WTC11 (cell line): ENCODE results near the gene ADGRV1. TPM values are rescaled to one million over a fixed set of nuclear protein-coding genes. Genes with fewer than 3 reads are reported as not detected.

Experiments used
- ATAC-seq: fragments of 200-7000 bp; cut with Tn5 transposase; 2 replicates; pipeline ENCODE4 v1.10.0; 2021; ENCODE audit warnings: mild to moderate bottlenecking, moderate library complexity
- CTCF ChIA-PET: fragments of 300-600 bp; sonication (Branson Sonifier 250); formaldehyde crosslinking; loops from one replicate; lab custom pipeline; 2021; ENCODE audit warnings: antibody characterized with exemption; lab: Charles Lee
- POLR2A ChIA-PET: fragments of 350-600 bp; sonication (Branson Sonifier 250); formaldehyde crosslinking; loops from one replicate; lab custom pipeline; 2021; ENCODE audit warnings: antibody characterized with exemption; lab: Charles Lee
- DNase-seq: peaks from one replicate; pipeline ENCODE4 v3.0.0; 2021; ENCODE audit warnings: low spot score
- H3K27ac Mint-ChIP-seq: 2 replicates; pipeline ENCODE4 v1.8.0; 2021; ENCODE audit warnings: mixed read lengths
- H3K27me3 Mint-ChIP-seq: 2 replicates; pipeline ENCODE4 v1.8.0; 2021; ENCODE audit warnings: low read depth, mild to moderate bottlenecking, moderate library complexity, mixed read lengths
- H3K36me3 Mint-ChIP-seq: 2 replicates; pipeline ENCODE4 v1.8.0; 2021; ENCODE audit warnings: mixed read lengths
- H3K4me1 Mint-ChIP-seq: 2 replicates; pipeline ENCODE4 v1.8.0; 2022; ENCODE audit warnings: mixed read lengths
- H3K4me3 Mint-ChIP-seq: 2 replicates; pipeline ENCODE4 v1.8.0; 2021; ENCODE audit warnings: mild to moderate bottlenecking, moderate library complexity, mixed read lengths
- H3K9me3 Mint-ChIP-seq: 2 replicates; pipeline ENCODE4 v1.8.0; 2021; ENCODE audit warnings: mixed read lengths
- CREM ChIP-seq: sonication (generic); formaldehyde crosslinking; IDR thresholded peaks from 2 replicates; pipeline ENCODE4 v1.8.1; 2022; ENCODE audit warnings: mild to moderate bottlenecking, missing genetic modification reagents, moderate library complexity
- CTCF ChIP-seq: fragments of 200-600 bp; IDR thresholded peaks from 2 replicates; pipeline ENCODE4 v1.8.0; 2022; ENCODE audit warnings: antibody characterized with exemption
- ETV6 ChIP-seq: sonication (generic); formaldehyde crosslinking; IDR thresholded peaks from 2 replicates; pipeline ENCODE4 v1.8.1; 2022; ENCODE audit warnings: mild to moderate bottlenecking, missing genetic modification reagents
- IRF2 ChIP-seq: sonication (generic); formaldehyde crosslinking; IDR thresholded peaks from 2 replicates; pipeline ENCODE4 v1.8.0; 2022; ENCODE audit warnings: low read depth, missing genetic modification reagents, borderline replicate concordance
- MYBL2 ChIP-seq: sonication (generic); formaldehyde crosslinking; IDR thresholded peaks from 2 replicates; pipeline ENCODE4 v1.8.1; 2023; ENCODE audit warnings: mild to moderate bottlenecking, moderate library complexity, missing genetic modification reagents
- PRDM15 ChIP-seq: sonication (generic); formaldehyde crosslinking; IDR thresholded peaks from 2 replicates; pipeline ENCODE4 v1.8.0; 2022; ENCODE audit warnings: missing genetic modification reagents
- SOX15 ChIP-seq: fragments of 250-450 bp; sonication (Bioruptor Pico); IDR thresholded peaks from 2 replicates; pipeline ENCODE4 v1.9.0; 2021; ENCODE audit warnings: mild to moderate bottlenecking
- SP1 ChIP-seq: sonication (generic); formaldehyde crosslinking; conservative IDR thresholded peaks from 2 replicates; pipeline ENCODE4 v1.8.1; 2022; ENCODE audit warnings: missing genetic modification reagents
- ZBTB43 ChIP-seq: sonication (generic); formaldehyde crosslinking; IDR thresholded peaks from 2 replicates; pipeline ENCODE4 v1.8.1; 2023; ENCODE audit warnings: mild to moderate bottlenecking, missing genetic modification reagents
- ZNF121 ChIP-seq: sonication (generic); formaldehyde crosslinking; IDR thresholded peaks from 2 replicates; pipeline ENCODE4 v1.8.0; 2023; ENCODE audit warnings: missing genetic modification reagents
- ZNF138 ChIP-seq: sonication (generic); formaldehyde crosslinking; conservative IDR thresholded peaks from 2 replicates; pipeline ENCODE4 v1.8.1; 2022; ENCODE audit warnings: mild to moderate bottlenecking, moderate library complexity, missing genetic modification reagents
- ZNF219 ChIP-seq: sonication (generic); formaldehyde crosslinking; IDR thresholded peaks from 2 replicates; pipeline ENCODE4 v1.8.0; 2023; ENCODE audit warnings: missing genetic modification reagents, mild to moderate bottlenecking, borderline replicate concordance
- ZNF232 ChIP-seq: sonication (generic); formaldehyde crosslinking; IDR thresholded peaks from 2 replicates; pipeline ENCODE4 v1.8.0; 2022; ENCODE audit warnings: mild to moderate bottlenecking, missing genetic modification reagents
- ZNF512 ChIP-seq: sonication (generic); formaldehyde crosslinking; IDR thresholded peaks from 2 replicates; pipeline ENCODE4 v1.8.1; 2022; ENCODE audit warnings: missing genetic modification reagents, borderline replicate concordance
- total RNA-seq: library from RNA; stranded (reverse); gene quantifications from 3 replicates; pipeline ENCODE4 v1.2.3, GENCODE V29; 2021
- TF ChIP-seq, protein P1 (sequence below): fragments of 250-450 bp; sonication (Bioruptor Pico); IDR thresholded peaks from 2 replicates; pipeline ENCODE4 v1.9.0; 2021; ENCODE audit warnings: mild to moderate bottlenecking
- TF ChIP-seq, protein P2 (sequence below): sonication (generic); formaldehyde crosslinking; IDR thresholded peaks from 2 replicates; pipeline ENCODE4 v1.8.1; 2022; ENCODE audit warnings: low read depth, missing genetic modification reagents, borderline replicate concordance
- TF ChIP-seq, protein P3 (sequence below): sonication (generic); formaldehyde crosslinking; IDR thresholded peaks from 2 replicates; pipeline ENCODE4 v1.8.0; 2022; ENCODE audit warnings: mild to moderate bottlenecking, missing genetic modification reagents
- TF ChIP-seq, protein P4 (sequence below): fragments of 250-450 bp; sonication (Bioruptor Pico); conservative IDR thresholded peaks from 2 replicates; pipeline ENCODE4 v1.9.0; 2021; ENCODE audit warnings: mild to moderate bottlenecking

ADGRV1 gene
- total RNA-seq, 1 experiment from 2014 or later = 74.5 TPM

- no peaks in the 10 kb centered on the region for H3K4me1 Mint-ChIP-seq
- no peaks in the 10 kb centered on the region for H3K27me3 Mint-ChIP-seq
- POLR2A ChIA-PET = no interaction called here
- no peak for ATAC-seq
- H3K36me3 Mint-ChIP-seq = peaks cover 15% of the 10 kb centered on the region
- no peak overlapping the region for H3K27ac Mint-ChIP-seq
- CTCF ChIA-PET = interaction anchor here (1.1 kb wide), 1 partner anchor 139 kb away, joined by 3 read pairs; no protein-coding TSS in a partner anchor
- no peak overlapping the region for H3K4me3 Mint-ChIP-seq
- no peak for TF ChIP-seq ZNF512 (CRISPR knock-in tag)
- TF ChIP-seq MYBL2 (CRISPR knock-in tag) = no peak
- TF ChIP-seq, all 79 proteins: peak for 0
- no peak for DNase-seq
- H3K9me3 Mint-ChIP-seq = no peaks in the 10 kb centered on the region
These were observed 512.4 kb downstream of the ADGRV1 start for GRCh38 chr5:91070761-91071550.

DNA sequence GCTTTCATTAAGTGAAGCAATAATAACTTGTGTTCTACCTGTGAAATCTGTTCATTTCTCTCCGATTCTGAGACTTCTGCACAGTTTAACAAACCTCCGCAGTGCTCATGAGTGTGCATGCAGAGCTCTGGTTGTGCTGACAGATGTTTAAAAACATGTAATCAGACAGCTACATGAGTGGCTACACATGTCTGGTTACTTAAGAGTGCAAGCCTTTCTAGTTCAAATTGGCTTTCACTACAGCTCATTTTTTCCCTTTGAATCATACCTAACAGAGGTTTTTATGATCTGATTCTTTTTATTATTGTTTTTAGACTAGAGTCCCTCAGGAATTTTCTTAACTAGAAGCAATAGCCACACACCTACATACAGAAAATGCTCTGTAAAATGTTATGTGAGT, 514.3 kb downstream of the ADGRV1 start:
- POLR2A ChIA-PET = no interaction called here
- no peak overlapping the region for H3K27ac Mint-ChIP-seq
- no peak for DNase-seq
- TF ChIP-seq ZBTB43 (CRISPR knock-in tag) = no peak
- TF ChIP-seq, protein P1, sequence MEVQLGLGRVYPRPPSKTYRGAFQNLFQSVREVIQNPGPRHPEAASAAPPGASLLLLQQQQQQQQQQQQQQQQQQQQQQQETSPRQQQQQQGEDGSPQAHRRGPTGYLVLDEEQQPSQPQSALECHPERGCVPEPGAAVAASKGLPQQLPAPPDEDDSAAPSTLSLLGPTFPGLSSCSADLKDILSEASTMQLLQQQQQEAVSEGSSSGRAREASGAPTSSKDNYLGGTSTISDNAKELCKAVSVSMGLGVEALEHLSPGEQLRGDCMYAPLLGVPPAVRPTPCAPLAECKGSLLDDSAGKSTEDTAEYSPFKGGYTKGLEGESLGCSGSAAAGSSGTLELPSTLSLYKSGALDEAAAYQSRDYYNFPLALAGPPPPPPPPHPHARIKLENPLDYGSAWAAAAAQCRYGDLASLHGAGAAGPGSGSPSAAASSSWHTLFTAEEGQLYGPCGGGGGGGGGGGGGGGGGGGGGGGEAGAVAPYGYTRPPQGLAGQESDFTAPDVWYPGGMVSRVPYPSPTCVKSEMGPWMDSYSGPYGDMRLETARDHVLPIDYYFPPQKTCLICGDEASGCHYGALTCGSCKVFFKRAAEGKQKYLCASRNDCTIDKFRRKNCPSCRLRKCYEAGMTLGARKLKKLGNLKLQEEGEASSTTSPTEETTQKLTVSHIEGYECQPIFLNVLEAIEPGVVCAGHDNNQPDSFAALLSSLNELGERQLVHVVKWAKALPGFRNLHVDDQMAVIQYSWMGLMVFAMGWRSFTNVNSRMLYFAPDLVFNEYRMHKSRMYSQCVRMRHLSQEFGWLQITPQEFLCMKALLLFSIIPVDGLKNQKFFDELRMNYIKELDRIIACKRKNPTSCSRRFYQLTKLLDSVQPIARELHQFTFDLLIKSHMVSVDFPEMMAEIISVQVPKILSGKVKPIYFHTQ = no peak
- no peak for TF ChIP-seq IRF2 (CRISPR knock-in tag)
- TF ChIP-seq, protein P2, sequence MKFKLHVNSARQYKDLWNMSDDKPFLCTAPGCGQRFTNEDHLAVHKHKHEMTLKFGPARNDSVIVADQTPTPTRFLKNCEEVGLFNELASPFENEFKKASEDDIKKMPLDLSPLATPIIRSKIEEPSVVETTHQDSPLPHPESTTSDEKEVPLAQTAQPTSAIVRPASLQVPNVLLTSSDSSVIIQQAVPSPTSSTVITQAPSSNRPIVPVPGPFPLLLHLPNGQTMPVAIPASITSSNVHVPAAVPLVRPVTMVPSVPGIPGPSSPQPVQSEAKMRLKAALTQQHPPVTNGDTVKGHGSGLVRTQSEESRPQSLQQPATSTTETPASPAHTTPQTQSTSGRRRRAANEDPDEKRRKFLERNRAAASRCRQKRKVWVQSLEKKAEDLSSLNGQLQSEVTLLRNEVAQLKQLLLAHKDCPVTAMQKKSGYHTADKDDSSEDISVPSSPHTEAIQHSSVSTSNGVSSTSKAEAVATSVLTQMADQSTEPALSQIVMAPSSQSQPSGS (CRISPR knock-in tag) = no peak
- TF ChIP-seq ZNF219 (CRISPR knock-in tag) = no peak
- TF ChIP-seq, protein P3, sequence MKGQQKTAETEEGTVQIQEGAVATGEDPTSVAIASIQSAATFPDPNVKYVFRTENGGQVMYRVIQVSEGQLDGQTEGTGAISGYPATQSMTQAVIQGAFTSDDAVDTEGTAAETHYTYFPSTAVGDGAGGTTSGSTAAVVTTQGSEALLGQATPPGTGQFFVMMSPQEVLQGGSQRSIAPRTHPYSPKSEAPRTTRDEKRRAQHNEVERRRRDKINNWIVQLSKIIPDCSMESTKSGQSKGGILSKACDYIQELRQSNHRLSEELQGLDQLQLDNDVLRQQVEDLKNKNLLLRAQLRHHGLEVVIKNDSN (CRISPR knock-in tag) = no peak
- TF ChIP-seq, protein P4, sequence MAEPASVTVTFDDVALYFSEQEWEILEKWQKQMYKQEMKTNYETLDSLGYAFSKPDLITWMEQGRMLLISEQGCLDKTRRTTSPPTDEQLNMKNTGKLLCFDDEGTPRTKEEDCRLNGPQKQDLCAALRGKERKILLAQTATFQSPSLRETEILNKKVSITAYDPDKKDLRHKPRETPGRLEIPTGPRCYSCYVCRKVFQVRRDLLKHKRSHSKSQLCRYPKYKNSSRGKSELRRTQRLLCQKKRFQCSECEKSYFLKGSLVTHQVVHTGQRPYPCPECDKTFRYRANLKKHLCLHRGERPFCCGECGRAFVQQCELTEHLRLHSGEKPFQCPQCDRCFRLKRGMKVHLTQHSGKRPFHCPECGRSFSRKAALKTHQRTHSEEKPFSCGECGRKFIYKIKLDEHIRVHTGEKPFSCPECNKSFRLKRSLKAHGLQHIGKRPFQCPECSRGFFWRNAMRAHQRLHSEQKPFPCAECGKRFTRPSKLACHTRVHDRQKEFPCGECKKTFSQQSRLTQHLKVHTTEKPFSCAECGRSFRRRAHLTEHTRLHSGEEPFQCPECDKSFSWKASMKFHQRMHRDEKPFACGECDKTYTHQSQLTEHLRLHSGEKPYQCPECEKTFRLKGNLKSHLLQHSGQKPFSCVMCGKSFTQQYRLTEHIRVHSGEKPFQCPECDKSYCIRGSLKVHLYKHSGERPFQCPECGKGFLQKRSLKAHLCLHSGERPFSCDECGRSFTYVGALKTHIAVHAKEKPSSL (CRISPR knock-in tag) = no peak
- TF ChIP-seq ZNF232 = no peak
- TF ChIP-seq SOX15 = no peak
- no peak for TF ChIP-seq ZNF121 (CRISPR knock-in tag)
- TF ChIP-seq ZNF138 (CRISPR knock-in tag) = no peak
- TF ChIP-seq CTCF = no peak
- no peak for TF ChIP-seq PRDM15 (CRISPR knock-in tag)
- no peak for TF ChIP-seq SP1 (CRISPR knock-in tag)
- no peak for TF ChIP-seq ETV6
- TF ChIP-seq CREM (CRISPR knock-in tag) = no peak

More for the DNA sequence above, 514.3 kb downstream of the ADGRV1 start:
- H3K4me1 Mint-ChIP-seq = no peaks in the 10 kb centered on the region
- peaks cover 15% of the 10 kb centered on the region for H3K36me3 Mint-ChIP-seq
- CTCF ChIA-PET = no interaction called here
- no peaks in the 10 kb centered on the region for H3K9me3 Mint-ChIP-seq
- no peaks in the 10 kb centered on the region for H3K27me3 Mint-ChIP-seq
- H3K4me3 Mint-ChIP-seq = no peak overlapping the region
- no peak for ATAC-seq
